Measurements from ENCODE around the gene PTPRF.

DNA sequence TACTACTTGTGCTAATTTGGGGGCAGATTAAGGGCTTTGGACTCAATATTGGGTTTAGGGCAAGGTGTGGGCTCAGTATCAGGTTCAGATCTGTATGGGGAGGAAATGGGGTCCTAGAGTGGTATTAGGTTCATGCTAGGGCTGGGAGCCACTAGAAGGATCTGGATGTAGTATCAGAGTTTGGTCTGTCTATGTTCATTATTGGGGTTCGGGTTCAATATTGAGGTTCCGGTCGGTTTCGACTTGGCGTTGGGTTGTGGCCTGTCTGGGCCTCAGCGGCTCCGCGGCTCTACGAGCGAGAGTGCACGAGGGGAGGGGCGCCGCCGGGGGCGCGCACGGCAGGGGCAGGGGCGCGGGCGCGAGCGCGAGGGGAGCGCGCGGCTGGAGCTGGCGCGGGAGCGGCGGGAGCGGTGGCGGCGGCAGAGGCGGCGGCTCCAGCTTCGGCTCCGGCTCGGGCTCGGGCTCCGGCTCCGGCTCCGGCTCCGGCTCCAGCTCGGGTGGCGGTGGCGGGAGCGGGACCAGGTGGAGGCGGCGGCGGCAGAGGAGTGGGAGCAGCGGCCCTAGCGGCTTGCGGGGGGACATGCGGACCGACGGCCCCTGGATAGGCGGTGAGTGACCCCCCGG lies at the start of gene PTPRF:
- TF ChIP-seq, protein P1, sequence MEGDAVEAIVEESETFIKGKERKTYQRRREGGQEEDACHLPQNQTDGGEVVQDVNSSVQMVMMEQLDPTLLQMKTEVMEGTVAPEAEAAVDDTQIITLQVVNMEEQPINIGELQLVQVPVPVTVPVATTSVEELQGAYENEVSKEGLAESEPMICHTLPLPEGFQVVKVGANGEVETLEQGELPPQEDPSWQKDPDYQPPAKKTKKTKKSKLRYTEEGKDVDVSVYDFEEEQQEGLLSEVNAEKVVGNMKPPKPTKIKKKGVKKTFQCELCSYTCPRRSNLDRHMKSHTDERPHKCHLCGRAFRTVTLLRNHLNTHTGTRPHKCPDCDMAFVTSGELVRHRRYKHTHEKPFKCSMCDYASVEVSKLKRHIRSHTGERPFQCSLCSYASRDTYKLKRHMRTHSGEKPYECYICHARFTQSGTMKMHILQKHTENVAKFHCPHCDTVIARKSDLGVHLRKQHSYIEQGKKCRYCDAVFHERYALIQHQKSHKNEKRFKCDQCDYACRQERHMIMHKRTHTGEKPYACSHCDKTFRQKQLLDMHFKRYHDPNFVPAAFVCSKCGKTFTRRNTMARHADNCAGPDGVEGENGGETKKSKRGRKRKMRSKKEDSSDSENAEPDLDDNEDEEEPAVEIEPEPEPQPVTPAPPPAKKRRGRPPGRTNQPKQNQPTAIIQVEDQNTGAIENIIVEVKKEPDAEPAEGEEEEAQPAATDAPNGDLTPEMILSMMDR (IDR thresholded peaks at IDR 0.05; ENCODE audit: low read depth, low read length), result no peak
- TF ChIP-seq EZH2phosphoT487 (IDR thresholded peaks at IDR 0.05; ENCODE audit: low read depth), result no peak

Measured in OCI-LY3 (cell line).